ENCODE data around the gene OSBPL8. TPM values are rescaled to one million over a fixed set of nuclear protein-coding genes. Genes with fewer than 3 reads are reported as not detected.

OSBPL8 gene
- total RNA-seq (100 to 1,000 TPM in 1 of 2 donors, 10 to 100 TPM in 1; 82.3 to 114 TPM), polyA plus RNA-seq (10 to 100 TPM in 1 of 2 donors, 1 to 10 TPM in 1; 8.6 to 24.2 TPM)
- long read RNA-seq, donor 1, partial matches to known transcripts = 0 of 1 reads
- long read RNA-seq, donor 1, other reads (novel, unspliced or antisense) = 0 of 1 reads
- long read RNA-seq, donor 2, partial matches to known transcripts = 0 of 1 reads
- long read RNA-seq, donor 2, other reads (novel, unspliced or antisense) = 0 of 1 reads
- long read RNA-seq, donor 3 = 0 reads
- long read RNA-seq, donor 4, partial matches to known transcripts = 0 of 1 reads
- long read RNA-seq, donor 4, other reads (novel, unspliced or antisense) = 0 of 1 reads
- long read RNA-seq, donor 5, partial matches to known transcripts = 0 of 2 reads
- long read RNA-seq, donor 5, other reads (novel, unspliced or antisense) = 0 of 2 reads

DNA sequence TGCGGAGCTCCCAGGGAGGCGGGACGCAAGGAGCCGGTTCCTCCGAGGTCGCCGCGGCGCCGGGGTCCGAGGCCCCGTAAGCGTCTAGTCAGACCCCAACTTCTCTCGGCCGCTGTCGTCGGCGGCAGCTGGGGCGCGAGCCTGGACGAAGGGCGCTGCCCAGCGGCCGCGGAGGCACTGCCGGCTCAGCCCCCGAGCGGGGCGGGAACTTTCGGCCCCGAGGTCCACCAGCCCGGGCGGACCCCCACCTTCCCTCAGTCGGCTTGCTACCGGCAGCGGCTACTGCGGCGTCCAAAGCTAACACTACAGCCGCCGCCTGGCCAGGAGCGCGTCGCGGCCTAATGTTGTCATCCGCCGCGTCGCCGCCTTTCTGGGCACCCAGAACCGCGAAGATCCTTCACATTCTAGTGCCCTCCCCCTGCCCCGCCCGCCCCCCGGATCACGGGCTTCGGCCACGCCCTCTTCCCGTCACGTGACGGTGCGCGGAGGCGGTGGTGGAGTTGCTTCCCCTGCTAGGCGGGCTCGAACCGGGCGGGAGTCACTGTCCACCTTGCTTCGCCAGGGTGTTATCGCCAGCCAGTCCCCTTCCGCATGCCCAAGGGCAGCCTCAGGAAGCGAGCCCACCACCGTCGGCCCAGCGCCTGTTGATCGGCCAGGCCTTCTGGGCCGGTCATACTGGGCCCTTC lies at the start of gene OSBPL8:
TSS of gene OSBPL8 (minus strand) at position 372 of the 686 bp plus-strand sequence. CDS start 72,220 bp downstream, outside the sequence.
- Histone ChIP-seq H3K9ac (ENCODE audit: insufficient read depth in 1 of 2, low read length in 2 of 2) (peak within 1 kb of the TSS; percentile 91 to 95), H3K4me3 (peak within 1 kb of the TSS; percentile 97), H3K36me3 (ENCODE audit: control insufficient read depth in 4 of 4, insufficient read depth in 4 of 4, low read length in 4 of 4) (no peaks in the 10 kb centered on the region), H3K4me1 (ENCODE audit: control insufficient read depth in 5 of 5, insufficient read depth in 5 of 5, low read length in 5 of 5) (peaks cover 0 to 25% (median 5%) of the 10 kb centered on the region in 5 donors), H3K9me3 (ENCODE audit: control insufficient read depth in 4 of 4, insufficient read depth in 3 of 4, low read length in 3 of 4) (no peaks in the 10 kb centered on the region), H3K27me3 (ENCODE audit: control insufficient read depth in 3 of 3, insufficient read depth in 3 of 3, low read length in 2 of 3) (no peaks in the 10 kb centered on the region), H3K27ac (ENCODE audit: low read depth in 1 of 2, low read length in 1 of 2) (peak within 1 kb of the TSS; percentile 95 to 99)
- ATAC-seq (ENCODE audit: insufficient read depth, low FRiP score) = peak; percentile 94
- no peak for TF ChIP-seq CTCF (IDR thresholded peaks at IDR 0.05; ENCODE audit: control extremely low read depth, extremely low read depth)
- peak; percentile 97 for DNase-seq
- WGBS, 2 donors = 0 to 1% methylated on average over 57 to 76 of the region's 76 CpGs

GRCh38 chr12:76608070-76608469 lies 48.5 kb upstream of the OSBPL8 start:
- ATAC-seq (ENCODE audit: insufficient read depth, low FRiP score) (no peak), DNase-seq (no peak)
- H3K4me3 ChIP-seq = no peak overlapping the region
- no peaks in the 10 kb centered on the region for H3K9me3 ChIP-seq (ENCODE audit: control insufficient read depth in 4 of 4, insufficient read depth in 3 of 4, low read length in 3 of 4)
- no peak overlapping the region for H3K27ac ChIP-seq (ENCODE audit: low read depth in 1 of 2, low read length in 1 of 2)
- H3K4me1 ChIP-seq (ENCODE audit: control insufficient read depth in 5 of 5, insufficient read depth in 5 of 5, low read length in 5 of 5) = no peaks in the 10 kb centered on the region
- 94% methylated on average over 11 of the region's 11 CpGs for WGBS, 2 donors
- no peak overlapping the region for H3K9ac ChIP-seq (ENCODE audit: insufficient read depth in 1 of 2, low read length in 2 of 2)
- TF ChIP-seq CTCF (IDR thresholded peaks at IDR 0.05; ENCODE audit: control extremely low read depth, extremely low read depth) = no peak
- no peaks in the 10 kb centered on the region for H3K27me3 ChIP-seq (ENCODE audit: control insufficient read depth in 3 of 3, insufficient read depth in 3 of 3, low read length in 2 of 3)
- H3K36me3 ChIP-seq (ENCODE audit: control insufficient read depth in 4 of 4, insufficient read depth in 4 of 4, low read length in 4 of 4) = no peaks in the 10 kb centered on the region

DNA sequence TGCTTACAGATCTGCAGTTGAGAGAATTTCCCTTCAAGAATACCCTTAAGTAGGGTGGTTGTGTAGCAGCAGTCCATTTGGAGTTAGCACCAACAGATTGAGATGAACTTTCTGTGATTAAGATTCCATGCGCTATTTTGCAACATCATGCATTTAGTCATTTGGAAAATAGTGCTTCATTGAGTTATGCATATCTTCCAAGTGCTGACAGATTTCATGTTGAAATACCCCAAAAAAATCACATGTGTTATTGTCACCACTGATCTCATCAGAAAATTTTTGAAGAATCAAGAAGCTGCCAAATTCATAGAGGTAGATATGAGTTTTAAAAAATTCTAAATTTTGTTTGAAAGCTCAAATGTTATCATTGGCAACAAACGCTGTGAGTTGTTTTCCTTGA lies 35.5 kb upstream of the OSBPL8 start:
- no peaks in the 10 kb centered on the region for H3K27me3 ChIP-seq (ENCODE audit: control insufficient read depth in 3 of 3, insufficient read depth in 3 of 3, low read length in 2 of 3)
- H3K4me1 ChIP-seq (ENCODE audit: control insufficient read depth in 5 of 5, insufficient read depth in 5 of 5, low read length in 5 of 5) = no peaks in the 10 kb centered on the region
- 88 to 98% methylated on average over 2 of the region's 2 CpGs for WGBS, 2 donors
- no peak overlapping the region for H3K4me3 ChIP-seq
- H3K9ac ChIP-seq (ENCODE audit: insufficient read depth in 1 of 2, low read length in 2 of 2) = no peak overlapping the region
- TF ChIP-seq CTCF (IDR thresholded peaks at IDR 0.05; ENCODE audit: control extremely low read depth, extremely low read depth) = no peak
- H3K27ac ChIP-seq (ENCODE audit: low read depth in 1 of 2, low read length in 1 of 2) = no peak overlapping the region
- ATAC-seq (ENCODE audit: insufficient read depth, low FRiP score) (no peak), DNase-seq (no peak)
- H3K9me3 ChIP-seq (ENCODE audit: control insufficient read depth in 4 of 4, insufficient read depth in 3 of 4, low read length in 3 of 4) = no peaks in the 10 kb centered on the region
- H3K36me3 ChIP-seq (ENCODE audit: control insufficient read depth in 4 of 4, insufficient read depth in 4 of 4, low read length in 4 of 4) = no peaks in the 10 kb centered on the region
